Measurements from ENCODE around the gene PTPN7.
"Not testable (repeated sequence)": the region's sequence is repeated elsewhere in the genome, so short reads cannot be mapped to it uniquely, and the experiment has no call there.

Gene PTPN7

DNA sequence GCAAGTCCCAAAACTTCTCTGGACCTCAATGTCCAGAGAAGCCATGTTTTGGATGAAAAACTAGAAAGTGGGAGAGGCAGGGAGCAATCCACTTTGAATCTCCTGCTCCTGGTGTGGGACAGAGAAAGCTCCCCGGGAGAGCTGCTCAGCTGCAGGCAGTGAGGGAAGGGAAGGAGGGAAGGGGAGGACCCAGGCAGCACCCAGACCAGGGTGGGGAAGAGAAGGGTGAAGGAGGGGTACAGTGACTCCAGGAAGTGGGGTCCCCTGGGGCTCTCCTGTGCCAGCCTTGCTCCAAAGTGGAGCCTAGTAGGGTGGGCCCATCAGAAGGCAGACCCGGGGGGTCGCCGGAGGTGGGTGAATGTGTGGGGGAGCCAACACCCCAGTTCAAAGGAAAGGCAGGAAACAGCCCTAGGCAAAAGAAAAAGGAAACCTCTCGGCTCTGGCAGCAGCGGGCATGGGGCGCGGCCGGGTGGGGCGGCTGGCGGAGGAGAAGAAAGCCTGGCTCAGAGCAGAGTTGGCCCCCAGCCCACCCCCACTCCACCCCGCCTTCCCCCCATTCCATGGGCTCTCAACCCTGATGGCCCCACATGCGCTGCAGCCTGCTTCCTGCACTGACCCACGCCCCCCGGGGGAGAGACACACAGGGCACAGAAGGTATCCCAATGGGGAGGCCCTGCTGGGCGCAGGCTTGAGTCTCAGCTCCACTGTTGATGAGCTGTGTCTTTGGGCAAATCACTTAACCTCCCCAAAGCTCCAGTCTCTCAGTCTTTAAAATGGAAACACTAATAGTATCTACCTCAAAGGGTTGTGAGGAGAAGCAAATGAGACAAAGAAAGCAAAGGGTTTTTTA is 38.9 kb upstream of the PTPN7 start:
- H3K27ac ChIP-seq (ENCODE audit: low read depth, low read length), result no peak overlapping the region
- H3K4me1 ChIP-seq (ENCODE audit: insufficient read depth, low read length), result no peaks in the 10 kb centered on the region

GRCh38 chr1:202198366-202198724 is 37.9 kb upstream of the PTPN7 start:
- H3K27ac ChIP-seq (ENCODE audit: low read depth, low read length), result no peak overlapping the region
- H3K36me3 ChIP-seq (ENCODE audit: insufficient read depth, low read length), result no peaks in the 10 kb centered on the region
- no peak overlapping the region for H3K4me3 ChIP-seq (ENCODE audit: low read depth in 1 of 2, low read length in 2 of 2)
- H3K9me3 ChIP-seq (ENCODE audit: low read length), result no peaks in the 10 kb centered on the region
- H3K4me1 ChIP-seq (ENCODE audit: insufficient read depth, low read length), result peaks cover 2% of the 10 kb centered on the region
- peaks cover 2 to 18% of the 10 kb centered on the region in 2 donors for H3K27me3 ChIP-seq (ENCODE audit: control insufficient read depth in 1 of 2, insufficient read depth in 2 of 2, low read length in 2 of 2)
- H3K9ac ChIP-seq (ENCODE audit: low read length), result no peak overlapping the region

More for the DNA sequence above, 38.9 kb upstream of the PTPN7 start:
- Histone ChIP-seq H3K36me3 (ENCODE audit: insufficient read depth, low read length) (no peaks in the 10 kb centered on the region), H3K27me3 (ENCODE audit: control insufficient read depth in 1 of 2, insufficient read depth in 2 of 2, low read length in 2 of 2) (peaks cover 0 to 11% of the 10 kb centered on the region in 2 donors), H3K4me3 (ENCODE audit: low read depth in 1 of 2, low read length in 2 of 2) (no peak overlapping the region), H3K9me3 (ENCODE audit: low read length) (no peaks in the 10 kb centered on the region), H3K9ac (ENCODE audit: low read length) (no peak overlapping the region)

GRCh38 chr1:202197653-202198365 is 37.4 kb upstream of the PTPN7 start:
- H3K4me1 ChIP-seq (ENCODE audit: insufficient read depth, low read length), result peaks cover 3% of the 10 kb centered on the region
- no peak overlapping the region for H3K9ac ChIP-seq (ENCODE audit: low read length)
- H3K9me3 ChIP-seq (ENCODE audit: low read length), result no peaks in the 10 kb centered on the region
- no peak overlapping the region for H3K4me3 ChIP-seq (ENCODE audit: low read depth in 1 of 2, low read length in 2 of 2)
- no peaks in the 10 kb centered on the region for H3K36me3 ChIP-seq (ENCODE audit: insufficient read depth, low read length)
- H3K27me3 ChIP-seq (ENCODE audit: control insufficient read depth in 1 of 2, insufficient read depth in 2 of 2, low read length in 2 of 2), result peaks cover 7 to 23% of the 10 kb centered on the region in 2 donors
- no peak overlapping the region for H3K27ac ChIP-seq (ENCODE audit: low read depth, low read length)

DNA sequence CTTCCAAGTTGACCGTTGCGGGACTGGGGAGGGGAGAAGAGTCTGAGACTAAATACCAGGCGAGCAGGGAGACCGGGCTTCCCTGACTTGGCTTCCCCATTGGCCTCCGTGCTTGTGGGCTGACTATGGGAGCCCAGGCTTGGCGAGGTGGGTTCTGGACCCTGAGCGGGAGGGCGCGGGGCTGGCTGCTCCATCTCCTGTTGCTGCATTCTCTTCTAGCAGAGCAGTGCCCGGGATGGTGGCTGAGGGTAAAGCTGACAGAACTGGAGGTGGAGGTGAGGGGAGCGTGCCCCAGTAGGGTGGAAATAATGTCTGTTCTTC is 33.9 kb upstream of the PTPN7 start:
- Histone ChIP-seq H3K27ac (ENCODE audit: low read depth, low read length) (no peak overlapping the region), H3K4me3 (ENCODE audit: low read depth in 1 of 2, low read length in 2 of 2) (no peak overlapping the region), H3K9ac (ENCODE audit: low read length) (no peak overlapping the region), H3K27me3 (ENCODE audit: control insufficient read depth in 1 of 2, insufficient read depth in 2 of 2, low read length in 2 of 2) (peaks cover 12 to 23% of the 10 kb centered on the region in 2 donors), H3K9me3 (ENCODE audit: low read length) (no peaks in the 10 kb centered on the region), H3K4me1 (ENCODE audit: insufficient read depth, low read length) (peaks cover 3% of the 10 kb centered on the region), H3K36me3 (ENCODE audit: insufficient read depth, low read length) (no peaks in the 10 kb centered on the region)

GRCh38 chr1:202193614-202194327 is 33.4 kb upstream of the PTPN7 start, which contains the start of gene LGR6:
Gene LGR6 (plus strand): TSS chr1:202193799. CDS start chr1:202193990, 191 bp downstream.
- Histone ChIP-seq H3K36me3 (ENCODE audit: insufficient read depth, low read length) (no peaks in the 10 kb centered on the region), H3K27ac (ENCODE audit: low read depth, low read length) (no peak within 1 kb of the TSS), H3K9ac (ENCODE audit: low read length) (no peak within 1 kb of the TSS), H3K9me3 (ENCODE audit: low read length) (no peaks in the 10 kb centered on the region), H3K4me3 (ENCODE audit: low read depth in 1 of 2, low read length in 2 of 2) (no peak within 1 kb of the TSS), H3K27me3 (ENCODE audit: control insufficient read depth in 1 of 2, insufficient read depth in 2 of 2, low read length in 2 of 2) (peaks cover 12 to 23% of the 10 kb centered on the region in 2 donors), H3K4me1 (ENCODE audit: insufficient read depth, low read length) (peaks cover 3% of the 10 kb centered on the region)

DNA sequence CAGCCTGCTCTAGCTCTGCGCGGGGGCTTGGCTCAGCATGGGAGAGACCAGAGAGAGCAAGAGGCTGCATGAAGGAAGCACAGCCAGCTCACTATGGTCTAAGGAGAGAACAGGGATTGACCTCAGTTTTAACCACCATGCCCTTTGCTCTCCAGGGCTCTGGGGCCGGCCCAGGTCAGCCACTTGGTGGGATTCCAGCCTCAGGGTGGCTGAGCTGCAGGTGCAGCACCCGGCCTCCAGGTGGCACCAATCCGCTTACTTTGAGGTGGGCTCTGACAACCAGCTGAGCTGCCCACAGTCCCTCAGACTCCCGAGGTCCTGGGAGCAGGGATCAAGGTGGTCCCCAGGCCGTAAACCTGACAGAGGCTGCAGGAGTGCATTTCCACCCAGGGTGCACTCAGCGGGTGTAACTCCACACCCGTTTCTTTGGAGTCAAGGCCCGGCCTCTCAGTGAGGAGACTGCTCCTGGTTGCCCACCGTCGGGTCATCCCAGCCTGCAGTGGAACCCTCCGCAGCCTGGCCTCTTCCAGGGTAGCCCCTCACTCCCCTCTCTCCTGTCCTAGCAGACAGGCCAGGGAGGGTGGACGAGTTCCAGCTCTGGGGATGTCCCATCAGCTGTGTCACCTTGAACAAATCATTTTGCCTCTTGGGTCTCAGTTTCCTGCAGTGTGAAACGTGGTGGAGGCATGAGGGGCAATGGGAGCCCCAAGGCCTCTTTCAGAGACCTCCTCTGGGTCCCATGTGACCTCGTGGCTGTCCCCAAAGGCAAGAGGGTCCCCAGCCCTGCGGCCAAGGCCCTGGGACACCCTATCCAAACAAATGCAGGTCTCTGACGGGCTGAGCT is 32.6 kb upstream of the PTPN7 start:
- Histone ChIP-seq H3K27ac (ENCODE audit: low read depth, low read length) (no peak overlapping the region), H3K9ac (ENCODE audit: low read length) (no peak overlapping the region), H3K9me3 (ENCODE audit: low read length) (no peaks in the 10 kb centered on the region), H3K4me1 (ENCODE audit: insufficient read depth, low read length) (peaks cover 3% of the 10 kb centered on the region), H3K4me3 (ENCODE audit: low read depth in 1 of 2, low read length in 2 of 2) (no peak overlapping the region), H3K36me3 (ENCODE audit: insufficient read depth, low read length) (no peaks in the 10 kb centered on the region), H3K27me3 (ENCODE audit: control insufficient read depth in 1 of 2, insufficient read depth in 2 of 2, low read length in 2 of 2) (peaks cover 12 to 23% of the 10 kb centered on the region in 2 donors)

- not testable (repeated sequence) for H3K9ac ChIP-seq (ENCODE audit: low read length); H3K4me1 ChIP-seq (ENCODE audit: insufficient read depth, low read length); H3K9me3 ChIP-seq (ENCODE audit: low read length); H3K4me3 ChIP-seq (ENCODE audit: low read depth in 1 of 2, low read length in 2 of 2); H3K36me3 ChIP-seq (ENCODE audit: insufficient read depth, low read length); H3K27ac ChIP-seq (ENCODE audit: low read depth, low read length)
- H3K27me3 ChIP-seq (ENCODE audit: control insufficient read depth in 1 of 2, insufficient read depth in 2 of 2, low read length in 2 of 2), result peaks cover 12 to 23% of the 10 kb centered on the region in 2 donors
These were observed 31.0 kb upstream of the PTPN7 start for GRCh38 chr1:202191391-202191790.

GRCh38 chr1:202189918-202190715 is 29.7 kb upstream of the PTPN7 start:
- H3K4me3 ChIP-seq (ENCODE audit: low read depth in 1 of 2, low read length in 2 of 2), result no peak overlapping the region
- peaks cover 3% of the 10 kb centered on the region for H3K4me1 ChIP-seq (ENCODE audit: insufficient read depth, low read length)
- no peak overlapping the region for H3K9ac ChIP-seq (ENCODE audit: low read length)
- H3K9me3 ChIP-seq (ENCODE audit: low read length), result no peaks in the 10 kb centered on the region
- no peaks in the 10 kb centered on the region for H3K36me3 ChIP-seq (ENCODE audit: insufficient read depth, low read length)
- H3K27ac ChIP-seq (ENCODE audit: low read depth, low read length), result no peak overlapping the region
- H3K27me3 ChIP-seq (ENCODE audit: control insufficient read depth in 1 of 2, insufficient read depth in 2 of 2, low read length in 2 of 2), result peaks cover 12 to 20% of the 10 kb centered on the region in 2 donors

GRCh38 chr1:202189001-202189790 is 28.8 kb upstream of the PTPN7 start:
- H3K27me3 ChIP-seq (ENCODE audit: control insufficient read depth in 1 of 2, insufficient read depth in 2 of 2, low read length in 2 of 2), result peaks cover 12% of the 10 kb centered on the region in 2 donors
- no peak overlapping the region for H3K9ac ChIP-seq (ENCODE audit: low read length)
- no peaks in the 10 kb centered on the region for H3K9me3 ChIP-seq (ENCODE audit: low read length)
- H3K27ac ChIP-seq (ENCODE audit: low read depth, low read length), result no peak overlapping the region
- peaks cover 3% of the 10 kb centered on the region for H3K4me1 ChIP-seq (ENCODE audit: insufficient read depth, low read length)
- H3K4me3 ChIP-seq (ENCODE audit: low read depth in 1 of 2, low read length in 2 of 2), result no peak overlapping the region
- no peaks in the 10 kb centered on the region for H3K36me3 ChIP-seq (ENCODE audit: insufficient read depth, low read length)

Measured in muscle layer of colon (tissue), 2 donors.